ENCODE data around the gene LITAFD. TPM values are rescaled to one million over a fixed set of nuclear protein-coding genes. Genes with fewer than 3 reads are reported as not detected.

Gene LITAFD
- total RNA-seq, 1 donor: not detected

- Histone ChIP-seq H3K27me3 (ENCODE audit: insufficient read depth, low read length) (no peaks in the 10 kb centered on the region), H3K4me3 (ENCODE audit: low read length) (no peak overlapping the region), H3K9me3 (ENCODE audit: low read depth, low read length) (no peaks in the 10 kb centered on the region), H3K4me1 (ENCODE audit: insufficient read depth, low read length) (peaks cover 4% of the 10 kb centered on the region)
Observed at GRCh38 chr16:8893426-8893825, 11.3 kb downstream of the LITAFD start.

GRCh38 chr16:8893976-8894690, 12.0 kb downstream of the LITAFD start:
- Histone ChIP-seq H3K4me3 (ENCODE audit: low read length) (no peak overlapping the region), H3K4me1 (ENCODE audit: insufficient read depth, low read length) (peaks cover 4% of the 10 kb centered on the region), H3K9me3 (ENCODE audit: low read depth, low read length) (no peaks in the 10 kb centered on the region), H3K27me3 (ENCODE audit: insufficient read depth, low read length) (no peaks in the 10 kb centered on the region)

- no peaks in the 10 kb centered on the region for H3K27me3 ChIP-seq (ENCODE audit: insufficient read depth, low read length)
- no peaks in the 10 kb centered on the region for H3K9me3 ChIP-seq (ENCODE audit: low read depth, low read length)
- no peak overlapping the region for H3K4me3 ChIP-seq (ENCODE audit: low read length)
- H3K4me1 ChIP-seq (ENCODE audit: insufficient read depth, low read length): peaks cover 4% of the 10 kb centered on the region
Observed at GRCh38 chr16:8894736-8895334, 12.7 kb downstream of the LITAFD start.

- H3K27me3 ChIP-seq (ENCODE audit: insufficient read depth, low read length): no peaks in the 10 kb centered on the region
- H3K4me3 ChIP-seq (ENCODE audit: low read length): no peak overlapping the region
- H3K4me1 ChIP-seq (ENCODE audit: insufficient read depth, low read length): no peaks in the 10 kb centered on the region
- H3K9me3 ChIP-seq (ENCODE audit: low read depth, low read length): no peaks in the 10 kb centered on the region
Observed at GRCh38 chr16:8898660-8899318, 16.6 kb downstream of the LITAFD start.

- Histone ChIP-seq H3K4me3 (ENCODE audit: low read length) (no peak overlapping the region), H3K9me3 (ENCODE audit: low read depth, low read length) (no peaks in the 10 kb centered on the region), H3K4me1 (ENCODE audit: insufficient read depth, low read length) (no peaks in the 10 kb centered on the region), H3K27me3 (ENCODE audit: insufficient read depth, low read length) (no peaks in the 10 kb centered on the region)
Observed at GRCh38 chr16:8899709-8900317, 17.7 kb downstream of the LITAFD start.

GRCh38 chr16:8900343-8900742, 18.2 kb downstream of the LITAFD start:
- Histone ChIP-seq H3K4me1 (ENCODE audit: insufficient read depth, low read length) (no peaks in the 10 kb centered on the region), H3K4me3 (ENCODE audit: low read length) (no peak overlapping the region), H3K9me3 (ENCODE audit: low read depth, low read length) (no peaks in the 10 kb centered on the region)

GRCh38 chr16:8901320-8901861, 19.2 kb downstream of the LITAFD start:
- no peaks in the 10 kb centered on the region for H3K4me1 ChIP-seq (ENCODE audit: insufficient read depth, low read length)
- H3K4me3 ChIP-seq (ENCODE audit: low read length): no peak overlapping the region
- no peaks in the 10 kb centered on the region for H3K9me3 ChIP-seq (ENCODE audit: low read depth, low read length)
- H3K27me3 ChIP-seq (ENCODE audit: insufficient read depth, low read length): no peaks in the 10 kb centered on the region

More at GRCh38 chr16:8900343-8900742, 18.2 kb downstream of the LITAFD start:
- no peaks in the 10 kb centered on the region for H3K27me3 ChIP-seq (ENCODE audit: insufficient read depth, low read length)

GRCh38 chr16:8903004-8903403, 20.9 kb downstream of the LITAFD start:
- Histone ChIP-seq H3K4me3 (ENCODE audit: low read length) (no peak overlapping the region), H3K9me3 (ENCODE audit: low read depth, low read length) (no peaks in the 10 kb centered on the region), H3K27me3 (ENCODE audit: insufficient read depth, low read length) (no peaks in the 10 kb centered on the region), H3K4me1 (ENCODE audit: insufficient read depth, low read length) (peaks cover 9% of the 10 kb centered on the region)

- no peak overlapping the region for H3K4me3 ChIP-seq (ENCODE audit: low read length)
- peaks cover 12% of the 10 kb centered on the region for H3K4me1 ChIP-seq (ENCODE audit: insufficient read depth, low read length)
- no peaks in the 10 kb centered on the region for H3K9me3 ChIP-seq (ENCODE audit: low read depth, low read length)
- no peaks in the 10 kb centered on the region for H3K27me3 ChIP-seq (ENCODE audit: insufficient read depth, low read length)
Observed at GRCh38 chr16:8904018-8904430, 21.9 kb downstream of the LITAFD start.

- no peaks in the 10 kb centered on the region for H3K27me3 ChIP-seq (ENCODE audit: insufficient read depth, low read length)
- no peak overlapping the region for H3K4me3 ChIP-seq (ENCODE audit: low read length)
- no peaks in the 10 kb centered on the region for H3K9me3 ChIP-seq (ENCODE audit: low read depth, low read length)
- peaks cover 18% of the 10 kb centered on the region for H3K4me1 ChIP-seq (ENCODE audit: insufficient read depth, low read length)
Observed at GRCh38 chr16:8905168-8905762, 23.1 kb downstream of the LITAFD start.

- H3K27me3 ChIP-seq (ENCODE audit: insufficient read depth, low read length): no peaks in the 10 kb centered on the region
- peaks cover 18% of the 10 kb centered on the region for H3K4me1 ChIP-seq (ENCODE audit: insufficient read depth, low read length)
- H3K9me3 ChIP-seq (ENCODE audit: low read depth, low read length): no peaks in the 10 kb centered on the region
- no peak overlapping the region for H3K4me3 ChIP-seq (ENCODE audit: low read length)
Observed at GRCh38 chr16:8905795-8906591, 23.8 kb downstream of the LITAFD start.

GRCh38 chr16:8907096-8907495, 24.9 kb downstream of the LITAFD start:
- Histone ChIP-seq H3K4me1 (ENCODE audit: insufficient read depth, low read length) (peaks cover 18% of the 10 kb centered on the region), H3K9me3 (ENCODE audit: low read depth, low read length) (no peaks in the 10 kb centered on the region), H3K4me3 (ENCODE audit: low read length) (no peak overlapping the region), H3K27me3 (ENCODE audit: insufficient read depth, low read length) (no peaks in the 10 kb centered on the region)

- no peak overlapping the region for H3K4me3 ChIP-seq (ENCODE audit: low read length)
- H3K4me1 ChIP-seq (ENCODE audit: insufficient read depth, low read length): peaks cover 18% of the 10 kb centered on the region
- H3K27me3 ChIP-seq (ENCODE audit: insufficient read depth, low read length): no peaks in the 10 kb centered on the region
- no peaks in the 10 kb centered on the region for H3K9me3 ChIP-seq (ENCODE audit: low read depth, low read length)
Observed at GRCh38 chr16:8908810-8909468, 26.8 kb downstream of the LITAFD start.

- H3K9me3 ChIP-seq (ENCODE audit: low read depth, low read length): no peaks in the 10 kb centered on the region
- no peak overlapping the region for H3K4me3 ChIP-seq (ENCODE audit: low read length)
- H3K27me3 ChIP-seq (ENCODE audit: insufficient read depth, low read length): no peaks in the 10 kb centered on the region
- H3K4me1 ChIP-seq (ENCODE audit: insufficient read depth, low read length): peaks cover 18% of the 10 kb centered on the region
Observed at GRCh38 chr16:8910811-8911210, 28.7 kb downstream of the LITAFD start.
